Liver (tissue), 9 donors: ENCODE measurements around the gene DMAC2. TPM values are rescaled to one million over a fixed set of nuclear protein-coding genes. Genes with fewer than 3 reads are reported as not detected.

Source experiments
- DNase-seq: peaks from one replicate; pipeline ENCODE4 v3.0.0-alpha.2; 2017; ENCODE audit warnings: low spot score
- H3K27ac ChIP-seq, 2 donors: one replicate each; pipeline ENCODE4 v1.7.0; 2013; ENCODE audit warnings: inconsistent platforms in 2 of 2, low read length in 2 of 2, control low read depth in 1 of 2, low read depth in 1 of 2, mild to moderate bottlenecking in 1 of 2
- H3K27me3 ChIP-seq, 4 donors: one replicate each; pipeline versions ENCODE4 v1.6.1 to v1.7.0; 2013; ENCODE audit warnings: low read length in 3 of 4, inconsistent platforms in 1 of 4, mild to moderate bottlenecking in 1 of 4, moderate library complexity in 1 of 4; ENCODE audit not compliant: control insufficient read depth in 4 of 4, insufficient read depth in 4 of 4
- H3K36me3 ChIP-seq, 4 donors: one replicate each; pipeline versions ENCODE4 v1.6.1 to v1.7.0; 2013; ENCODE audit warnings: low read length in 3 of 4, mild to moderate bottlenecking in 3 of 4, low read depth in 1 of 4, moderate library complexity in 1 of 4; ENCODE audit not compliant: control insufficient read depth in 4 of 4, insufficient read depth in 3 of 4
- H3K4me1 ChIP-seq, 4 donors: one replicate each; pipeline versions ENCODE4 v1.6.1 to v1.7.0; 2013; ENCODE audit warnings: low read length in 3 of 4, mild to moderate bottlenecking in 3 of 4, moderate library complexity in 1 of 4; ENCODE audit not compliant: control insufficient read depth in 4 of 4, insufficient read depth in 4 of 4
- H3K4me3 ChIP-seq, 3 donors: one replicate each; pipeline versions ENCODE4 v1.6.1 to v1.7.0; 2013; ENCODE audit warnings: low read length in 3 of 3, control low read depth in 1 of 3, low read depth in 1 of 3, mild to moderate bottlenecking in 1 of 3
- H3K9ac ChIP-seq, 2 donors: one replicate each; pipeline ENCODE4 v1.7.0; 2013; ENCODE audit warnings: low read length in 2 of 2, mild to moderate bottlenecking in 2 of 2, moderate library complexity in 2 of 2, control low read depth in 1 of 2, low read depth in 1 of 2
- H3K9me3 ChIP-seq, 4 donors: one replicate each; pipeline versions ENCODE4 v1.6.1 to v1.7.0; 2013; ENCODE audit warnings: low read length in 3 of 4; ENCODE audit not compliant: control insufficient read depth in 4 of 4
- ATF3 ChIP-seq: IDR thresholded peaks from 2 replicates; pipeline ENCODE4 v1.6.1; 2016; ENCODE audit warnings: antibody characterized with exemption
- CTCF ChIP-seq: fragments of 150-350 bp; IDR thresholded peaks from 2 replicates; pipeline ENCODE4 v1.5.1; 2017; ENCODE audit warnings: improper control_type of control experiment, low read depth, low read length; ENCODE audit not compliant: missing input control
- EGR1 ChIP-seq, 2 donors: IDR thresholded peaks; 2 replicates each; pipeline ENCODE4 v1.6.1; 2016 to 2018; ENCODE audit warnings: antibody characterized with exemption in 2 of 2, low read depth in 2 of 2
- FOXA1 ChIP-seq: IDR thresholded peaks from 2 replicates; pipeline ENCODE4 v1.6.1; 2016; ENCODE audit warnings: antibody characterized with exemption
- FOXA2 ChIP-seq: IDR thresholded peaks from 2 replicates; pipeline ENCODE4 v1.6.1; 2016; ENCODE audit warnings: antibody characterized with exemption
- GABPA ChIP-seq, 2 donors: IDR thresholded peaks in 1 of 2; conservative IDR thresholded peaks in 1 of 2; 2 replicates each; pipeline ENCODE4 v1.6.1; 2016; ENCODE audit warnings: antibody characterized with exemption in 2 of 2, mild to moderate bottlenecking in 1 of 2, moderate library complexity in 1 of 2
- HNF4A ChIP-seq, 2 donors: conservative IDR thresholded peaks; 2 replicates each; pipeline ENCODE4 v1.6.1; 2016; ENCODE audit warnings: antibody characterized with exemption in 2 of 2, mild to moderate bottlenecking in 2 of 2
- HNF4G ChIP-seq: IDR thresholded peaks from 2 replicates; pipeline ENCODE4 v1.6.1; 2016; ENCODE audit warnings: antibody characterized with exemption
- MAX ChIP-seq: IDR thresholded peaks from 2 replicates; pipeline ENCODE4 v1.6.1; 2016; ENCODE audit warnings: antibody characterized with exemption
- NR2F2 ChIP-seq: IDR thresholded peaks from 2 replicates; pipeline ENCODE4 v1.6.1; 2016; ENCODE audit warnings: antibody characterized with exemption
- REST ChIP-seq: IDR thresholded peaks from 2 replicates; pipeline ENCODE4 v1.6.1; 2016; ENCODE audit warnings: antibody characterized with exemption, mild to moderate bottlenecking
- RXRA ChIP-seq, 2 donors: IDR thresholded peaks; 2 replicates each; pipeline ENCODE4 v1.6.1; 2017 to 2018; ENCODE audit warnings: antibody characterized with exemption in 2 of 2, mild to moderate bottlenecking in 1 of 2
- SP1 ChIP-seq: IDR thresholded peaks from 2 replicates; pipeline ENCODE4 v1.6.1; 2018; ENCODE audit warnings: antibody characterized with exemption, mild to moderate bottlenecking
- TAF1 ChIP-seq: conservative IDR thresholded peaks from 2 replicates; pipeline ENCODE4 v1.6.1; 2016; ENCODE audit warnings: antibody characterized with exemption, mild to moderate bottlenecking
- YY1 ChIP-seq: IDR thresholded peaks from 2 replicates; pipeline ENCODE4 v1.6.1; 2016; ENCODE audit warnings: antibody characterized with exemption, mild to moderate bottlenecking
- ZBTB33 ChIP-seq: IDR thresholded peaks from 2 replicates; pipeline ENCODE4 v1.6.1; 2016; ENCODE audit warnings: antibody characterized with exemption
- WGBS: extraction: QIAGEN DNeasy Blood & Tissue Kit; methylation state at CpG from one replicate; pipeline ENCODE4 v1.1.7; 2013; 5-methylcytosine and 5-hydroxymethylcytosine counted together
- polyA plus RNA-seq, 2 donors: library from polyadenylated mRNA; stranded (reverse) in 1 of 2; unstranded in 1 of 2; fragments of 200-250 nt in 1 of 2; fragments of >200 nt in 1 of 2; fragmentation: Nextera tagmentation in 1 of 2; extraction: Ambion mirVana in 1 of 2; gene quantifications; one replicate each; pipeline versions ENCODE4 v1.2.1 to v1.2.3, GENCODE V29; 2013 to 2015
- total RNA-seq, 2 donors: library from RNA; depleted of rRNA; stranded (reverse); fragments of >200 nt; gene quantifications; one replicate each; pipeline ENCODE4 v1.2.3, GENCODE V29; 2014
- donor health status: healthy.
- donor health status: healthy.
- donor health status: healthy.
- donor health status: healthy.
- donor health status: healthy.

DMAC2 gene
- total and polyA plus RNA-seq, 4 donors = 17.1 to 28.8 (median 24.2) TPM

- no peak for TF ChIP-seq REST
- no peak for TF ChIP-seq YY1
- TF ChIP-seq MAX = no peak
- TF ChIP-seq HNF4G = no peak
- no peak for TF ChIP-seq ZBTB33
- no peak for TF ChIP-seq ATF3
- no peak for TF ChIP-seq CTCF
- no peak for TF ChIP-seq EGR1 (IDR thresholded peaks at IDR 0.05; ENCODE audit: low read depth in 2 of 2)
- TF ChIP-seq HNF4A (conservative IDR thresholded peaks at IDR 0.05) = no peak
- TF ChIP-seq RXRA (IDR thresholded peaks at IDR 0.05) = no peak
- TF ChIP-seq TAF1 = no peak
- H3K9ac ChIP-seq = no peak overlapping the region
- H3K27ac ChIP-seq = no peak overlapping the region
- H3K36me3 ChIP-seq = peaks cover 0 to 4% (median 0%) of the 10 kb centered on the region in 4 donors
- H3K27me3 ChIP-seq = no peaks in the 10 kb centered on the region
- H3K4me1 ChIP-seq = peaks cover 2 to 34% (median 18%) of the 10 kb centered on the region in 4 donors
- DNase-seq = no peak
- WGBS = 88% methylated on average over 3 of the region's 3 CpGs
- no peaks in the 10 kb centered on the region for H3K9me3 ChIP-seq
- H3K4me3 ChIP-seq = peak overlapping the region in 1 of 3 donors; percentile 99
Observed at GRCh38 chr19:41399091-41399490, 40.6 kb downstream of the DMAC2 start.

- peak overlapping the region; percentile 67 to 98 for H3K9ac ChIP-seq
- WGBS = 34% methylated on average over 3 of the region's 3 CpGs
- H3K27ac ChIP-seq = no peak overlapping the region
- H3K36me3 ChIP-seq = peaks cover 0 to 4% (median 0%) of the 10 kb centered on the region in 4 donors
- H3K4me1 ChIP-seq = peaks cover 2 to 34% (median 17%) of the 10 kb centered on the region in 4 donors
- H3K27me3 ChIP-seq = no peaks in the 10 kb centered on the region
- H3K9me3 ChIP-seq = no peaks in the 10 kb centered on the region
- no peak for DNase-seq
- peak overlapping the region; percentile 70 to 99 (median 84) for H3K4me3 ChIP-seq
- TF ChIP-seq HNF4G = no peak
- TF ChIP-seq YY1 = no peak
- no peak for TF ChIP-seq ZBTB33
- TF ChIP-seq MAX = no peak
- TF ChIP-seq NR2F2 = no peak
- TF ChIP-seq FOXA1 = no peak
- TF ChIP-seq GABPA (IDR thresholded peaks at IDR 0.05 in 1 of 2, conservative IDR thresholded peaks at IDR 0.05 in 1 of 2) = no peak
- TF ChIP-seq TAF1 = no peak
- no peak for TF ChIP-seq CTCF
- TF ChIP-seq HNF4A (conservative IDR thresholded peaks at IDR 0.05) = no peak
- no peak for TF ChIP-seq EGR1 (IDR thresholded peaks at IDR 0.05; ENCODE audit: low read depth in 2 of 2)
- no peak for TF ChIP-seq FOXA2
- no peak for TF ChIP-seq SP1
- TF ChIP-seq RXRA (IDR thresholded peaks at IDR 0.05) = no peak
Observed at GRCh38 chr19:41398598-41398997, 41.1 kb downstream of the DMAC2 start.
